ENCODE results near the gene TCN2.

DNA sequence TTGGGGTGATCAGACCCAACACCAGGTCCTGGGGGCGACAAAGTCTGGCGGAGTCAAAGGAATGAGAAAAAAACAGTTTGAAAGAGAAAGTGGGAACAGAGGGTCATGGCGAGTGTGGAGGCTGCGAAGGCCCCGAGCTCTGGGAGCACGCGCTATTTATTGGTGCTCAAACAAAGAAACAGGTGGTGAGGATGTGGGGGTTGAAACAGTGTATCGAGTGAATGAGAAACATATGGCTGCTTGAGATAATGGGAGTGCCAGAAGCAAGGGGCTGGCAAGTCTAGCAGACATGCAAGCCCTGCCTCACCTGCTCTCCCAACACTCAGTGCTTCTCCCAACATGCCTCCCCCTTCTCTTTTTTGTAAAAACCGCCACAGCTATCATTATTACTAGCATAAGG is 68.5 kb downstream of the TCN2 start:
- TF ChIP-seq, protein P1, sequence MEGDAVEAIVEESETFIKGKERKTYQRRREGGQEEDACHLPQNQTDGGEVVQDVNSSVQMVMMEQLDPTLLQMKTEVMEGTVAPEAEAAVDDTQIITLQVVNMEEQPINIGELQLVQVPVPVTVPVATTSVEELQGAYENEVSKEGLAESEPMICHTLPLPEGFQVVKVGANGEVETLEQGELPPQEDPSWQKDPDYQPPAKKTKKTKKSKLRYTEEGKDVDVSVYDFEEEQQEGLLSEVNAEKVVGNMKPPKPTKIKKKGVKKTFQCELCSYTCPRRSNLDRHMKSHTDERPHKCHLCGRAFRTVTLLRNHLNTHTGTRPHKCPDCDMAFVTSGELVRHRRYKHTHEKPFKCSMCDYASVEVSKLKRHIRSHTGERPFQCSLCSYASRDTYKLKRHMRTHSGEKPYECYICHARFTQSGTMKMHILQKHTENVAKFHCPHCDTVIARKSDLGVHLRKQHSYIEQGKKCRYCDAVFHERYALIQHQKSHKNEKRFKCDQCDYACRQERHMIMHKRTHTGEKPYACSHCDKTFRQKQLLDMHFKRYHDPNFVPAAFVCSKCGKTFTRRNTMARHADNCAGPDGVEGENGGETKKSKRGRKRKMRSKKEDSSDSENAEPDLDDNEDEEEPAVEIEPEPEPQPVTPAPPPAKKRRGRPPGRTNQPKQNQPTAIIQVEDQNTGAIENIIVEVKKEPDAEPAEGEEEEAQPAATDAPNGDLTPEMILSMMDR (IDR thresholded peaks at IDR 0.05; ENCODE audit: insufficient read depth, low read depth, low read length) = no peak
- TF ChIP-seq EZH2 (IDR thresholded peaks at IDR 0.05; ENCODE audit: insufficient read depth, low read length) = no peak
